MM.1S (cell line): ENCODE results near the gene LAYN.

Source experiments
- DNase-seq: peaks from one replicate; pipeline ENCODE4 v3.0.0-alpha.2; 2015
- H2AFZ ChIP-seq: fragments of 300-600 bp; sonication (generic); 2 replicates; pipeline ENCODE4 v1.6.0; 2016; ENCODE audit warnings: antibody characterized with exemption, low read length
- H3F3A ChIP-seq: fragments of 300-600 bp; sonication (generic); 2 replicates; pipeline ENCODE4 v1.6.1; 2016; ENCODE audit warnings: mild to moderate bottlenecking, antibody characterized with exemption, low read length, moderate library complexity, mixed read lengths; ENCODE audit not compliant: insufficient read depth
- H3K27ac ChIP-seq: fragments of 300-600 bp; sonication (generic); 2 replicates; pipeline ENCODE4 v1.5.1; 2016; ENCODE audit warnings: mild to moderate bottlenecking, low read length
- H3K27me3 ChIP-seq: fragments of 300-600 bp; sonication (generic); replicated peaks from 2 replicates; pipeline ENCODE4 v1.6.0; 2016; ENCODE audit warnings: low read length; ENCODE audit not compliant: insufficient read depth
- H3K36me3 ChIP-seq: fragments of 300-600 bp; sonication (generic); replicated peaks from 2 replicates; pipeline ENCODE4 v1.6.1; 2016; ENCODE audit warnings: mild to moderate bottlenecking, low read length, mixed read lengths; ENCODE audit not compliant: insufficient read depth
- H3K4me1 ChIP-seq: fragments of 300-600 bp; sonication (generic); 2 replicates; pipeline ENCODE4 v1.6.1; 2016; ENCODE audit warnings: low read length, mixed read lengths
- H3K4me2 ChIP-seq: fragments of 300-600 bp; sonication (generic); 2 replicates; pipeline ENCODE4 v1.6.0; 2016; ENCODE audit warnings: low read depth, low read length
- H3K4me3 ChIP-seq: fragments of 300-600 bp; sonication (generic); 2 replicates; pipeline ENCODE4 v1.5.1; 2016; ENCODE audit warnings: low read length, mixed read lengths
- H3K79me2 ChIP-seq: fragments of 300-600 bp; sonication (generic); 2 replicates; pipeline ENCODE4 v1.6.1; 2016; ENCODE audit warnings: mixed run types, low read length, mixed read lengths
- H3K9ac ChIP-seq: fragments of 300-600 bp; sonication (generic); 2 replicates; pipeline ENCODE4 v1.6.1; 2016; ENCODE audit warnings: low read length, mixed read lengths
- H3K9me2 ChIP-seq: fragments of 300-600 bp; sonication (generic); replicated peaks from 2 replicates; pipeline ENCODE4 v1.6.1; 2016; ENCODE audit warnings: mild to moderate bottlenecking, low read length, mixed read lengths; ENCODE audit not compliant: insufficient read depth
- H3K9me3 ChIP-seq: fragments of 300-600 bp; sonication (generic); replicated peaks from 2 replicates; pipeline ENCODE4 v1.6.1; 2016; ENCODE audit warnings: mild to moderate bottlenecking, low read length, mixed read lengths; ENCODE audit not compliant: insufficient read depth
- H4K20me1 ChIP-seq: fragments of 300-600 bp; sonication (generic); 2 replicates; pipeline ENCODE4 v1.6.1; 2016; ENCODE audit warnings: mild to moderate bottlenecking, low read length, moderate library complexity, mixed read lengths; ENCODE audit not compliant: insufficient read depth
- CTCF ChIP-seq: fragments of 300-600 bp; sonication (generic); IDR thresholded peaks from 2 replicates; pipeline ENCODE4 v1.5.1; 2016; ENCODE audit warnings: antibody characterized with exemption, low read length, mixed read lengths
- EZH2 ChIP-seq: fragments of 300-600 bp; sonication (generic); optimal IDR thresholded peaks from 2 replicates; pipeline ENCODE3; 2017; ENCODE audit warnings: low read depth, mild to moderate bottlenecking, antibody characterized with exemption, low read length, mixed read lengths
- EZH2phosphoT487 ChIP-seq: fragments of 300-600 bp; sonication (generic); IDR thresholded peaks from 2 replicates; pipeline ENCODE4 v1.6.1; 2018; ENCODE audit warnings: antibody characterized with exemption, low read length

Gene LAYN

DNA sequence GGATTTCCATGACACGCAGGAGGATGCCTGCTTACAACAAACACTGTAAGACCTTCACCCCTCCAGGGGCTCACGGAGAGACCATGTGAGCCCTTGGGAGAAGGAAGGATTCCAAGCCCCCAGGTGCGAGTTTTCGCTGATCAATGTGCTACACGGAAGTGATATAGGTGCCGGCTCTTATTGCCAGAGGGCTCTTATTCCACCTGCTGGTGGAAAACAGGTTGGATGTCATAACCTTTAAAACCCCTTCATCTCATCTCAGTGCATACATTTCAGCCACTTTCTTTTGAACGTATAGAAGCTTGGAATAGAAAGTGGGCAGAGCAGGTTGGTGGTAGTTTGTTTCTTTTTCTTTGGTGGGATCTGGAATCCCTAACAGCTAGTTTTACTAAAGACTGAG, 25.8 kb downstream of the LAYN start:
- Histone ChIP-seq H3K36me3 (no peaks in the 10 kb centered on the region), H3K27ac (no peak overlapping the region), H3K9me3 (no peaks in the 10 kb centered on the region), H4K20me1 (no peaks in the 10 kb centered on the region), H2AFZ (no peak overlapping the region), H3K9ac (no peak overlapping the region), H3K79me2 (no peaks in the 10 kb centered on the region), H3K9me2 (no peaks in the 10 kb centered on the region), H3F3A (no peaks in the 10 kb centered on the region), H3K27me3 (no peaks in the 10 kb centered on the region), H3K4me2 (no peak overlapping the region), H3K4me3 (no peak overlapping the region), H3K4me1 (no peaks in the 10 kb centered on the region)
- TF ChIP-seq CTCF (no peak), EZH2 (no peak), EZH2phosphoT487 (no peak)
- no peak for DNase-seq

DNA sequence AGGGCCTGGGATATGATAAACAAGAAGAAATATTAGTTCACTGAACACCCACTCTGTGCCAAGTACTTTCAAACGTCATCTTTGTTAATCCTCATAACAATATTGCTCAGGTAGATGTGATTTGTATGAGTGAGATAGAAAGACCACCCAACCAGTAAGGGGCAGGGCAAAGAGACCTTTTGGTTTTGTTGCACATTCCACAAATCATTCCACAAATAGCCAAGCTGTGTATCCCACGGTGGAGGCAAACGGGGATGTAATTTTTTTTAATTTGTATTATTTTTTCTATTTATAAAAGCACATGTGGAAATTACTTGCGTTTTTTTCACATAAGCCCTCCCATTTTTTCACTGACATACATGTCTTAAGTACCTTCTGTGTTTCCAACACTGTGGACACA, 29.0 kb downstream of the LAYN start:
- H3K4me3 ChIP-seq, result no peak overlapping the region
- no peak for DNase-seq
- no peaks in the 10 kb centered on the region for H3K79me2 ChIP-seq
- no peaks in the 10 kb centered on the region for H3F3A ChIP-seq
- no peaks in the 10 kb centered on the region for H3K36me3 ChIP-seq
- no peak overlapping the region for H2AFZ ChIP-seq
- H3K4me1 ChIP-seq, result no peaks in the 10 kb centered on the region
- no peaks in the 10 kb centered on the region for H3K27me3 ChIP-seq
- no peaks in the 10 kb centered on the region for H3K9me2 ChIP-seq
- H4K20me1 ChIP-seq, result no peaks in the 10 kb centered on the region
- H3K9ac ChIP-seq, result no peak overlapping the region
- no peak overlapping the region for H3K27ac ChIP-seq
- no peak for TF ChIP-seq EZH2phosphoT487
- no peak for TF ChIP-seq EZH2
- no peak for TF ChIP-seq CTCF
- no peaks in the 10 kb centered on the region for H3K9me3 ChIP-seq
- no peak overlapping the region for H3K4me2 ChIP-seq

DNA sequence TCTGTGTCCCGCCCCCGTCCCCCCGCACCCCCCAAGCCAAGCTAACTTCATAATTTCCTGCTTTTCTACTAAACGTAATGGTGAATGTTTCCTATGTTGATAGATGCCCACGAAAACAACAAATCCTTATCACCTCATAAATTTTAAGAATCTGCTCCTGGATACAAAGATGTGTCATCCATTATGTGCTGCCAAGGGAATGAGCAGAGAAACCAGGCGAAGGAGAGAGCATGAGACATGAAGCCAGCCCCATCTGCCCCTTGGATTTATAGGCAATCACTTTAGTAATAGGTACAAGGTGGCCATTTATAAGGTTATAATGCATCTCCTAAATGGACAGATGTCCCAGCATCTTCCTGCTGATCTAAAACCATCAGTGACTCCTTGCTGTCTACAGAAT, 30.3 kb downstream of the LAYN start:
- Histone ChIP-seq H3K79me2 (no peaks in the 10 kb centered on the region), H3K4me1 (no peaks in the 10 kb centered on the region), H3K4me2 (no peak overlapping the region), H3K27ac (no peak overlapping the region), H3K4me3 (no peak overlapping the region), H3K9me3 (no peaks in the 10 kb centered on the region), H4K20me1 (no peaks in the 10 kb centered on the region), H3K9ac (no peak overlapping the region), H3K36me3 (no peaks in the 10 kb centered on the region), H3F3A (no peaks in the 10 kb centered on the region), H3K9me2 (no peaks in the 10 kb centered on the region), H3K27me3 (no peaks in the 10 kb centered on the region), H2AFZ (no peak overlapping the region)
- DNase-seq, result no peak
- TF ChIP-seq EZH2 (no peak), EZH2phosphoT487 (no peak), CTCF (no peak)
